CD14-positive monocyte (primary cell): ENCODE results near the gene GRIA3. TPM values are rescaled to one million over a fixed set of nuclear protein-coding genes. Genes with fewer than 3 reads are reported as not detected.

Source experiments
- DNase-seq, 3 donors: peaks; one replicate each; pipeline ENCODE4 v3.0.0-alpha.2; 2011 to 2022
- H2AFZ ChIP-seq: 2 replicates; pipeline ENCODE4 v1.6.0; 2012; ENCODE audit warnings: mild to moderate bottlenecking, low read depth, low read length, inconsistent platforms; ENCODE audit not compliant: insufficient read depth, poor library complexity, severe bottlenecking
- H3K27ac ChIP-seq, 2 donors: 1 replicate in 1 of 2; 2 replicates in 1 of 2; pipeline ENCODE4 v1.5.1; 2012 to 2013; ENCODE audit warnings: low read length in 2 of 2, control low read depth in 1 of 2, inconsistent platforms in 1 of 2, low read depth in 1 of 2, mild to moderate bottlenecking in 1 of 2
- H3K27me3 ChIP-seq, 2 donors: one replicate each; pipeline versions ENCODE4 v1.6.0 to v1.6.1; 2011 to 2013; ENCODE audit warnings: low read length in 2 of 2; ENCODE audit not compliant: control insufficient read depth in 2 of 2, insufficient read depth in 2 of 2
- H3K36me3 ChIP-seq, 2 donors: replicated peaks in 1 of 2; 1 replicate in 1 of 2; 2 replicates in 1 of 2; pipeline versions ENCODE4 v1.5.1 to v1.6.1; 2012 to 2013; ENCODE audit warnings: low read length in 2 of 2, control low read depth in 1 of 2, inconsistent platforms in 1 of 2, mild to moderate bottlenecking in 1 of 2; ENCODE audit not compliant: insufficient read depth in 2 of 2, control insufficient read depth in 1 of 2
- H3K4me1 ChIP-seq, 2 donors: 1 replicate in 1 of 2; 2 replicates in 1 of 2; pipeline versions ENCODE4 v1.5.1 to v1.6.1; 2012 to 2013; ENCODE audit warnings: low read length in 2 of 2, control low read depth in 1 of 2, inconsistent platforms in 1 of 2, mild to moderate bottlenecking in 1 of 2, moderate library complexity in 1 of 2; ENCODE audit not compliant: insufficient read depth in 2 of 2, control insufficient read depth in 1 of 2
- H3K4me2 ChIP-seq: replicated peaks from 2 replicates; pipeline ENCODE3; 2012; ENCODE audit warnings: low read length, moderate library complexity, mild to moderate bottlenecking; ENCODE audit not compliant: poor library complexity, severe bottlenecking; ENCODE audit errors: extremely low read depth
- H3K4me3 ChIP-seq, 3 experiments: fragments of 200-600 bp in 1 of 3; sonication (generic) in 1 of 3; replicated peaks in 1 of 3; 1 replicate in 2 of 3; 2 replicates in 1 of 3; pipeline ENCODE4 v1.5.1; 2011 to 2013; ENCODE audit warnings: low read length in 3 of 3, mild to moderate bottlenecking in 3 of 3, control low read depth in 2 of 3, low read depth in 2 of 3, inconsistent platforms in 1 of 3, moderate library complexity in 1 of 3
- H3K79me2 ChIP-seq: 2 replicates; pipeline ENCODE4 v1.6.0; 2012; ENCODE audit warnings: mild to moderate bottlenecking, control low read depth, inconsistent platforms, low read length, moderate library complexity; ENCODE audit not compliant: insufficient read depth
- H3K9ac ChIP-seq: 2 replicates; pipeline ENCODE4 v1.6.0; 2017; ENCODE audit warnings: low read length, mild to moderate bottlenecking; ENCODE audit not compliant: insufficient read depth, poor library complexity, severe bottlenecking
- H3K9me3 ChIP-seq, 2 donors: replicated peaks in 1 of 2; 1 replicate in 1 of 2; 2 replicates in 1 of 2; pipeline versions ENCODE4 v1.5.1 to v1.6.1; 2012 to 2013; ENCODE audit warnings: low read length in 2 of 2, control low read depth in 1 of 2; ENCODE audit not compliant: control insufficient read depth in 1 of 2, insufficient read depth in 1 of 2
- H4K20me1 ChIP-seq: 2 replicates; pipeline ENCODE4 v1.6.0; 2012; ENCODE audit warnings: mild to moderate bottlenecking, low read length, control low read depth, moderate library complexity; ENCODE audit not compliant: insufficient read depth
- H3K27ac Mint-ChIP-seq, 7 donors: one replicate each; pipeline ENCODE4 v1.8.0; 2020; ENCODE audit warnings: mild to moderate bottlenecking in 7 of 7, mixed read lengths in 7 of 7, moderate library complexity in 6 of 7, inconsistent platforms in 2 of 7
- H3K27me3 Mint-ChIP-seq, 3 donors: one replicate each; pipeline ENCODE4 v1.8.0; 2021 to 2022; ENCODE audit warnings: low read depth in 3 of 3, mild to moderate bottlenecking in 3 of 3, mixed read lengths in 3 of 3, moderate library complexity in 3 of 3, inconsistent platforms in 1 of 3
- H3K36me3 Mint-ChIP-seq, 2 donors: one replicate each; pipeline ENCODE4 v1.8.0; 2020; ENCODE audit warnings: mixed read lengths in 2 of 2, inconsistent platforms in 1 of 2, mild to moderate bottlenecking in 1 of 2
- H3K4me1 Mint-ChIP-seq: one replicate; pipeline ENCODE4 v1.8.0; 2020; ENCODE audit warnings: mild to moderate bottlenecking, mixed read lengths
- H3K4me3 Mint-ChIP-seq, 2 donors: one replicate each; pipeline ENCODE4 v1.8.0; 2020; ENCODE audit warnings: mild to moderate bottlenecking in 2 of 2, mixed read lengths in 2 of 2, moderate library complexity in 1 of 2
- H3K9me3 Mint-ChIP-seq, 7 donors: one replicate each; pipeline ENCODE4 v1.8.0; 2020 to 2022; ENCODE audit warnings: mixed read lengths in 7 of 7, mild to moderate bottlenecking in 6 of 7, moderate library complexity in 6 of 7, inconsistent platforms in 2 of 7
- WGBS: methylation state at CpG from one replicate; pipeline ENCODE4 v1.1.5; 2013; ENCODE audit warnings: missing lambda C conversion rate; ENCODE audit not compliant: insufficient coverage; 5-methylcytosine and 5-hydroxymethylcytosine counted together
- intact Hi-C, 2 donors: fragments of 100-400 bp; cut with micrococcal nuclease; formaldehyde crosslinking; loops; one replicate each; pipeline versions ENCODE4 v1.15.0 to v1.15.1; 2023
- polyA plus RNA-seq, 3 donors: library from polyadenylated mRNA; depleted of rRNA in 1 of 3; unstranded in 2 of 3; stranded (reverse) in 1 of 3; fragments of 300-500 nt in 2 of 3; fragments of >200 nt in 1 of 3; fragmentation: Illumina TruSeq in 2 of 3; gene quantifications; 1 replicate in 2 of 3; 2 replicates in 1 of 3; pipeline ENCODE4 v1.2.3, GENCODE V29; 2012 to 2021
- TF ChIP-seq, protein P1 (sequence below): fragments of 200-600 bp; IDR thresholded peaks from one replicate; pipeline ENCODE4 v1.8.0; 2022; ENCODE audit warnings: antibody characterized with exemption, mild to moderate bottlenecking

GRIA3 gene
- polyA plus RNA-seq, 3 donors: not detected

DNA sequence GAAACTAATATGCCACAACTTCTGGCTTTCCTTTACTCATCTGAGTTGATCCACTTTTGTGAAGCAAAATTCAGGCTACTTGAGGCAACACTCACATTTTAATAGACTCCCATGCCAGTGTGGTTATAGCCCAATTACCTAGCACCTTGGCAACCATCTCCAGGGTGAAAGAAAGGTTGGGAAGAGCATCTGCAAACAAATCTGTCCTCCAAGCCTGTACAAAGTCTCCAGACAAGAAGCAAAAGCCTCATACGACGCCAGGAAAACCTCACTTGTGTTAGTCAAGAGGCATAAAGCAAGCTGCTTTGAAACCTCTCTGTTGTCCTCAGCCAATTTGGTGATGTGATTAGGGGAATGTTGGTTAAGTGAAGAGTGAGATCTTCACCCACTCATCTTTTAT is 302.2 kb downstream of the GRIA3 start:
- Mint-ChIP-seq H3K4me1 (no peaks in the 10 kb centered on the region), H3K27me3 (peaks cover 2 to 3% (median 3%) of the 10 kb centered on the region in 3 donors)
- WGBS: no CpG with 5 or more reads among the region's 2 CpGs

DNA sequence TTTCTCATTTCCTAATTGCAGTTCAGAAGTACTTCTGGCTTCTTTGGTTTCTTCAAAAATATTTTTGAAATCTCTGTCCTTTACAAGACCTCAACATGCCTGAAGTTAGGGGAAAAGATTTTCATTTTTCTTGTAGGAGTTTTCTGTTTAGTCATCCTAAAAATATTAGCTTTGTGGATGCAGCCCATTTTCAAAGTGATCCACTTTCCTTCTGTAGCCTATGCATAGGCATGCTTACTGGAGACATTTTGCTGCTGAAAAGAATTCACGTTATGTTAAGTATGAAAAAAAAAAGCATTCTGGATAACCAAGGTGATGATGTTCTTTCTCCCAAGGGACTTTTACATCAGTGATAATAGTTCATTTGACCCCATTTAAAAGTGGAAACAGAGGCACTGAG is 303.2 kb downstream of the GRIA3 start:
- no peak overlapping the region for H3K27ac Mint-ChIP-seq
- intact Hi-C loops: no loop called here
- no peak for DNase-seq
- Histone ChIP-seq H4K20me1 (no peaks in the 10 kb centered on the region), H3K27me3 (no peaks in the 10 kb centered on the region), H3K9me3 (no peaks in the 10 kb centered on the region), H3K4me1 (no peaks in the 10 kb centered on the region), H3K36me3 (no peaks in the 10 kb centered on the region), H2AFZ (no peak overlapping the region), H3K4me2 (no peak overlapping the region), H3K9ac (no peak overlapping the region), H3K27ac (no peak overlapping the region), H3K79me2 (no peaks in the 10 kb centered on the region), H3K4me3 (no peak overlapping the region)
- H3K4me3 Mint-ChIP-seq: no peak overlapping the region
- TF ChIP-seq, protein P1, sequence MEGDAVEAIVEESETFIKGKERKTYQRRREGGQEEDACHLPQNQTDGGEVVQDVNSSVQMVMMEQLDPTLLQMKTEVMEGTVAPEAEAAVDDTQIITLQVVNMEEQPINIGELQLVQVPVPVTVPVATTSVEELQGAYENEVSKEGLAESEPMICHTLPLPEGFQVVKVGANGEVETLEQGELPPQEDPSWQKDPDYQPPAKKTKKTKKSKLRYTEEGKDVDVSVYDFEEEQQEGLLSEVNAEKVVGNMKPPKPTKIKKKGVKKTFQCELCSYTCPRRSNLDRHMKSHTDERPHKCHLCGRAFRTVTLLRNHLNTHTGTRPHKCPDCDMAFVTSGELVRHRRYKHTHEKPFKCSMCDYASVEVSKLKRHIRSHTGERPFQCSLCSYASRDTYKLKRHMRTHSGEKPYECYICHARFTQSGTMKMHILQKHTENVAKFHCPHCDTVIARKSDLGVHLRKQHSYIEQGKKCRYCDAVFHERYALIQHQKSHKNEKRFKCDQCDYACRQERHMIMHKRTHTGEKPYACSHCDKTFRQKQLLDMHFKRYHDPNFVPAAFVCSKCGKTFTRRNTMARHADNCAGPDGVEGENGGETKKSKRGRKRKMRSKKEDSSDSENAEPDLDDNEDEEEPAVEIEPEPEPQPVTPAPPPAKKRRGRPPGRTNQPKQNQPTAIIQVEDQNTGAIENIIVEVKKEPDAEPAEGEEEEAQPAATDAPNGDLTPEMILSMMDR: no peak
- peaks cover 0 to 3% (median 3%) of the 10 kb centered on the region in 3 donors for H3K27me3 Mint-ChIP-seq
- no peaks in the 10 kb centered on the region for H3K36me3 Mint-ChIP-seq
- WGBS: no CpG with 5 or more reads among the region's 1 CpG
- H3K9me3 Mint-ChIP-seq: peaks cover 0 to 3% (median 0%) of the 10 kb centered on the region in 7 donors
- H3K4me1 Mint-ChIP-seq: no peaks in the 10 kb centered on the region

More for the DNA sequence above, 302.2 kb downstream of the GRIA3 start:
- TF ChIP-seq, protein P1: no peak
- Histone ChIP-seq H3K4me2 (no peak overlapping the region), H3K4me3 (no peak overlapping the region), H3K36me3 (no peaks in the 10 kb centered on the region), H3K9ac (no peak overlapping the region), H3K27me3 (no peaks in the 10 kb centered on the region), H2AFZ (no peak overlapping the region), H3K27ac (no peak overlapping the region), H4K20me1 (no peaks in the 10 kb centered on the region), H3K79me2 (no peaks in the 10 kb centered on the region), H3K4me1 (no peaks in the 10 kb centered on the region), H3K9me3 (no peaks in the 10 kb centered on the region)
- Mint-ChIP-seq H3K36me3 (no peaks in the 10 kb centered on the region), H3K4me3 (no peak overlapping the region), H3K9me3 (peaks cover 0 to 3% (median 0%) of the 10 kb centered on the region in 7 donors), H3K27ac (no peak overlapping the region)
- intact Hi-C loops: no loop called here
- no peak for DNase-seq
